NCI-H446 treated with DMSO at 0.1 percent for 48 hours (cell line): ENCODE measurements around the gene INPP5D.
"Not testable (repeated sequence)": the region's sequence is repeated elsewhere in the genome, so short reads cannot be mapped to it uniquely, and the experiment has no call there.

Experiments
- DNase-seq: peaks from one replicate; lab custom pipeline; 2025; lab: John Stamatoyannopoulos, UW

The INPP5D gene

GRCh38 chr2:233032551-233033320 is 27.4 kb upstream of the INPP5D start, which contains the start of gene NEU2:
Gene NEU2, plus strand, starts transcription at chr2:233032672. Its CDS starts 0 bp downstream, at chr2:233032672.
- DNase-seq = no peak

- DNase-seq = no peak
Measured at GRCh38 chr2:233033672-233034071, 26.5 kb upstream of the INPP5D start.

- DNase-seq = no peak
Measured at GRCh38 chr2:233034091-233034882, 25.9 kb upstream of the INPP5D start.

- no peak for DNase-seq
Measured at GRCh38 chr2:233035426-233036161, 24.5 kb upstream of the INPP5D start.

DNA sequence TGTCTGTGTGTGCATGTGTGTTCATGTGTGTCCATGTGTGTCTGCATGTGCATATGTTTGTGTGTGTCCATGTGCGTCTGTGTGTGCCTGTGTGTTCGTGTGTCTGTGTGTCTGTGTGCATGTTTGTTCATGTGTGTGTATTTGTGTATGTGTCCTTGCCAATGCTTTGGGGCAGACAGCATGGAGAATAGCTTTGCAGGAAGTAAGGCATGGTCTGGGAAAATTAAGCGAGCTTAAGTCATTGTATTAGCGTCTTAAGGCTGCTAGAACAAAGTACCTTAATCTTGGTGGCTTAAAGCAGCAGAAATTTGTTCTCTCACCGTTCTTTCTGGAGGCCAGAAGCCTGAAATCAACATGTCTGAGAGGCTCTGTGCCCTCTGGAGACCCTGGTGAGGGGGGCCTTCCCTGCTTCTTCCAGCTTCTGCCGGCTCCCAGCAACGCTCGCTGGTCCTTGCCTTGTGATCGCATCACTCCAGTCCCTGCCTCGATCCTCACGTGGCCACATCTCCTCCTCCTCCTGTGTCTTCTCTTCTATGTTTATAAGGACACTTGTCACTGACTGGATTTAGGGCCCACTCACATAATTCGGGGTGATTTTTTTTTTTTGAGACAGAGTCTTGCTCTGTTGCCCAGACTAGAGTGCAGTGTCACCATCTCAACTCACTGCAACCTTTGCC is 23.8 kb upstream of the INPP5D start:
- DNase-seq = no peak

GRCh38 chr2:233037078-233037477 is 23.1 kb upstream of the INPP5D start:
- DNase-seq = no peak

DNA sequence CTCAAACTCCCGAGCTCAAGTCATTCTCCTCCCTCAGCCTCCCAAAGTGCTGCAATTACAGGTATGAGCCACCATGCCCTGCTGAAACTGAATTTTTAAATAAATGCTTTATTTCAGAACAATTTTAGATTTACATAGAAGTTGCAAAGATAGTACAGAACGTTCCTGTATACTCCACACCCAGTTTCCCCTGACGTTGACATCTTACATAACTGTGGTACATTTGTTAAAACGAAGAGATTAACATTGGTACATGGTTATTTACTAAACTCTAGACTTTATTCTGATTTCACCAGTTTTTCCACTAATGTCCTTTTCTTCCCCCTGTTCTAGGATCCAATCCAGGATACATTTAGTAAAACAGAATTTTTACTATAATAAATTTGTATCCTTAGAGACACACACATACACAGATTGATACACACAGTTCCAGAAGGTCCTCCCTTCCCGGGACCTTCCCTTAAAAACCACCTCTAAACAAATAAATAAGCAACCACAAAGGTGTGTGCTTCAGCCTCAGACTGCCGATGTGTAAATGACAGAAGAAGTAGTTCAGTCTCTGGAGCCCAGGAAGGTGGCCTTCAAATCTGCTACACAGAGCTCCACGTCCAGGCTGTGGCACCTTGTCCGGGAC is 20.8 kb upstream of the INPP5D start:
- DNase-seq = no peak

- no peak for DNase-seq
Measured at GRCh38 chr2:233039846-233040530, 20.2 kb upstream of the INPP5D start.

DNA sequence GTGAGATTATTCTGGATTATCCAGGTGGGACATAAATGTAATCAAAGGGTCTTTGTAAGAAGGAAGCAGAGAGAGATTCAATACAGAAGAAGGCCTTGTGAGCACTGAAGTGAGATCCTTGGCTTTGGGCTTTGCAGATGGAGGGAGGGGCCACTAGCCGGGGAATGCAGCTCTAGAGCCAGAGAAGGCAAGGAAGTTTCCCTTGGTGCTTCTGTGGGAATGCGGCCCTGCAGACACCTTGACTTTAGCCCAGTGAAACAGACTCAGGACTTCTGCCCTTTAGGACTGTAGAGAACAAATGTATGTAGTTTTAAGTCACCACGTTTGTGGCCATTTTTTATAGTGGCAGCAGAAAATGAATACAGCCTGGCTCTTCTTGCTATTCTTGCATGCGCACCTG is 19.6 kb upstream of the INPP5D start:
- DNase-seq = no peak

DNA sequence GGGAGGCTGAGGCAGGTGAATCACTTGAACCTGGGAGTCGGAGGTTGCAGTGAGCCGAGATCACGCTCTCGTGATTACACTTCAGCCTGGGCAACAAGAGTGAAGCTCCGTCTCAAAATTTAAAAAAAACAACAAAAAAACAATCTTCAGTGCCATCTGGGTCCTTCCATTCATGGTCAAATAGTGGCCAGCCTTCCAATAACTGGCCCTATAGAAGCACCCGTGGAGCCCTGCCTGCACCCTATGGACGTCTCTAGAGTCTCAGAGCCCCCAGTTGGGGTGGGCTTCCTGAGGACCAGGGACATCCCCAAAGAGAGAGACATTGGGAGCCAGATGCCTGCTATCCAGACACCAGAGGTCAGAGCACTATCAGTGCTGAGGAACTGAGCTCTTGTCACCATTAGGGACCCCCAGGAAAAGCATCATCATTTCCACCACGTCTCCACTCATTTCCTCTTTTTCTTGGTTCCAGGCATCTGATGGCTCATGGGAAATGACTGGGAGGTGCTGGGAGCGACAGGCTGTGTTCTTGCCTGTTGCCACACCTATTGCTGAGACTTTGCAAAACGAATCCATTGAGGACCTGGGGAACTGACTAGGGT is 18.3 kb upstream of the INPP5D start:
- no peak for DNase-seq

DNA sequence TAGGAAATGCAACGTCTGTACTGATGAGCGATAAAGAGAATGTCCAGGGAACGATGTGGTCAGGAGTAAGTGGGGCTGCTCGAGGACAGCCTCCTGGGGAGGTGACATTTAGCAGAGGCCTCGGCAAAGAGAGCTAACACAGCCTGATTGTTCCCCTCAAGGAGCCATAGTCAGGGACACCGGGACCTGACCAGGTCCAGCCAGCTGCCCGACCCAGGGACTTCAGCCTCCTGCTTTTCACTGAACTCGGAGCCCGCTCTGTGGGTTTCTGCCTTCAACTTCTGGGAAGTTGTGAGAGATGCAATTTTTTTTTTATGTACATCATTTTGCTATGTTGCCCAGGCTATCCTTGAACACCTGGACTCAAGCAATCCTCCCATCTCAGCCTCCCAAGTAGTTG is 17.6 kb upstream of the INPP5D start:
- no peak for DNase-seq

DNA sequence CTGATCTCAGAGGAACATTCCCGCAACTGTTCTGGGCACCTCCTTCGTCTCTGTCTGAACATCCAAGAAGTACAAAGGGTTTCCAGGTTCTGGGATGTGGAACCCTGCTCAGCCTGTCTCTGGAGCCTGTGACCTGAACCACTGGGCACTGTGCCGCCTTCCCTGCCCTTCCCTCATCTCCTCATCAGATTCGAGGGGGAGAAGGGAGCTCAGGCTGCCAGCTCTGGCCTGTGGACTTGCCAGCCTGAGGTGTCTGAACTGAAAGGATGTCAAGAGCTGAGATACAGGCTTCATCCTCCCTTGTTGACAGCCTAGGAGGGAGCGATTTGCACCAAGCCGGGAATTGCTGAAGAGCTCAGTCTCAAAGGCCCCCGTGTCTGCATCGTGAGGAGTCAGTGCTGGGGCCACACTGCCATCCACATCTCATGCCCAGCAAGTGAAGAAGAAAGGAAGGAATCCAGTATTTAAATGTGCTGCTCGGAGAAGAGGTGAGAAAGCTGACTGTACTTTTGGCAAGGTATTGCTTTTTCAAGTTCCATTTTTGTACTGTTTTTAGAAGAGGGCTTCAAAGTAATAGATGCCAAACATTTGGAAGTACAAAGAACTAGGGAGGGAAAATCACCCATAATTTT is 15.1 kb upstream of the INPP5D start:
- DNase-seq = no peak

DNA sequence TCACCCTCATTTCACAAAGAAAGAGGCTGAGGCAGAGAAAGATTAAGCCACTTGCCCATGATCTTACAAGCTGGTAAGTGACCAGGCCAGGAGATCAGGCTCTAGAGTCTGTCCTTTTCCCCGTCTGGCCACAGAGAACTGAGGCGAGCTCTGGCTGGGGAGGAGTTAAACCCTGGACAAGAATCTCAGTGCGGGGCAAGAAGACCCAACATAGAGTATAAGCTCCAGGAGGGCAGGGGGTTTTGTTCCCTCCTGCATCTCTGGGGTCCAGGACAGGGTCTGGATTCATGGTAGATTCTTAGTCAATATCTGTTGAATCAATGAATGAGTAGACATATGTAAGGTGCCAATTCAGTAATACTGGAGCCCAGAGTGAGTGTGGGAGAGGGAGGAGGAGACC is 12.9 kb upstream of the INPP5D start:
- DNase-seq = no peak

- no peak for DNase-seq
Measured at GRCh38 chr2:233047667-233048066, 12.5 kb upstream of the INPP5D start.

DNA sequence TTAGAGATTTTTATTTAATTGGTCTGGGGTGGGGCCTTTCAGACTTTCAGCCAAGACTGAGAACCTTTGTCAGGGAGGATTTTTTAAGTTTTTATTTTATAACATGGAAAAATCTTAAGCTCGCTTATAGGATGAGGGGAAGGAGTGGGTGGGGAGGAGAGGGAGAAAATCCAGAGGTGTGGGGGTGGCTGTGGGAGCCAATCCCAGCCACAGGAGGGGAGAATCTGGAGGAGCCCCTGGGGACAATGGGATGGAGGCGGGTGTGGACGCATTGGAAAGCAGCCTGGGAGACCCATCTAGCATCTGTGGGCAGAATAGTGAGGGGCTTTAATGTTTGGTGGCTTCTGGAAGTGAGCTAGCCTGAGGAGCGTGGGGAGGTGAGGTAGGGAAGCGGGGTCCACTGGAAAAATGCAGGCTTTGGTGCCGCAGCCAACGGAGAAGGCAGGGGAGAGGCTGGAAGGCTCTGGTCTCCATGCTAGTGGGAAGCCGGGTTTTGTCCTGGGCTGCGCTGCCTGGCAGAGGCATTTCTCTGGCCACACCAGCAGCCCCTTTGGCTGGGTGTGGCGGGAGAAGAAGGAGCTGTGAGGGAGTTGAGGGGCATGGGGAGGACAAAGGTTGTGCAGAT is 11.5 kb upstream of the INPP5D start:
- no peak for DNase-seq

GRCh38 chr2:233049194-233049761 is 10.9 kb upstream of the INPP5D start:
- DNase-seq = no peak

GRCh38 chr2:233051241-233052149 is 8.6 kb upstream of the INPP5D start:
- no peak for DNase-seq

DNA sequence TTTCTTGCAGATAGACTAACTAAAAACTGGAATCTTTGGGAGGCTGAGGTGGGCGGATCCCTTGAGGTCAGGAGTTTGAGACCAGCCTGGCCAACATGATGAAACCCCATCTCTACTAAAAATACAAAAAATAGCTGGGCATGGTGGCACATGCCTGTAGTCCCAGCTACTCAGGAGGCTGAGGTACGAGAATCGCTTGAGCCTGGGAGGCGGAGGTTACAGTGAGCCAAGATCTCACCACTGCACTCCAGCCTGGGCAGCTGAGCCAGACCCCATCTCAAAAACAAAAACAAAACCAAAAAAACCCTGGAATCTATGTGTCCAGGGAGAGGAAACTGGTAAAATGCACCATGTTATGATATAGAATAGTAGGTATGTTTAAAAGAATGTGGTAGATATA is 7.6 kb upstream of the INPP5D start:
- DNase-seq = not testable (repeated sequence)
